HG02938 (cell line): ENCODE data around the gene PTX4.

Experiments used
- ATAC-seq: cut with Tn5 transposase; IDR thresholded peaks from one replicate; pipeline ENCODE4 v1.9.1; 2021; ENCODE audit warnings: mild to moderate bottlenecking, moderate library complexity; ENCODE audit not compliant: unreplicated experiment

Gene PTX4

GRCh38 chr16:1464894-1465566 is 23.7 kb downstream of the PTX4 start:
- ATAC-seq: no peak

GRCh38 chr16:1464196-1464893 is 24.4 kb downstream of the PTX4 start:
- no peak for ATAC-seq

GRCh38 chr16:1461146-1461545 is 27.6 kb downstream of the PTX4 start:
- no peak for ATAC-seq

- ATAC-seq: no peak
Measured at GRCh38 chr16:1460602-1461138, 28.1 kb downstream of the PTX4 start.

- no peak for ATAC-seq
Measured at GRCh38 chr16:1459967-1460366, 28.8 kb downstream of the PTX4 start.

GRCh38 chr16:1458977-1459341 is 29.8 kb downstream of the PTX4 start:
- no peak for ATAC-seq

- ATAC-seq: no peak
Measured at GRCh38 chr16:1458336-1458976, 30.3 kb downstream of the PTX4 start.

- no peak for ATAC-seq
Measured at GRCh38 chr16:1457489-1458245, 31.1 kb downstream of the PTX4 start.

- ATAC-seq: no peak
Measured at GRCh38 chr16:1456951-1457350, 31.8 kb downstream of the PTX4 start.

GRCh38 chr16:1455190-1456171 is 33.3 kb downstream of the PTX4 start:
- ATAC-seq: no peak

- no peak for ATAC-seq
Measured at GRCh38 chr16:1454561-1454960, 34.2 kb downstream of the PTX4 start.

- ATAC-seq: no peak
Measured at GRCh38 chr16:1453316-1453715, 35.4 kb downstream of the PTX4 start.

- ATAC-seq: no peak
Measured at GRCh38 chr16:1452530-1452929, 36.2 kb downstream of the PTX4 start.

- no peak for ATAC-seq
Measured at GRCh38 chr16:1451702-1452392, 36.9 kb downstream of the PTX4 start.

GRCh38 chr16:1450841-1451240 is 37.9 kb downstream of the PTX4 start:
- no peak for ATAC-seq

- no peak for ATAC-seq
Measured at GRCh38 chr16:1450218-1450617, 38.5 kb downstream of the PTX4 start.

GRCh38 chr16:1449201-1449788 is 39.4 kb downstream of the PTX4 start:
- no peak for ATAC-seq

- ATAC-seq: no peak
Measured at GRCh38 chr16:1448536-1449116, 40.1 kb downstream of the PTX4 start.

- ATAC-seq: no peak
Measured at GRCh38 chr16:1447965-1448364, 40.8 kb downstream of the PTX4 start.
